ENCODE results near the gene IL1R2. TPM values are rescaled to one million over a fixed set of nuclear protein-coding genes. Genes with fewer than 3 reads are reported as not detected.

IL1R2 gene
- total RNA-seq, 2 donors from 2014 or later, result 6.9 to 11.4 TPM

GRCh38 chr2:101983928-101984327, 7.8 kb upstream of the IL1R2 start:
- 39% methylated on average over 2 of the region's 2 CpGs for WGBS
- H3K27me3 ChIP-seq (replicated peaks; ENCODE audit: insufficient read depth), result no peaks in the 10 kb centered on the region
- TF ChIP-seq CTCF (IDR thresholded peaks at IDR 0.05) (peak in 2 of 4 experiments; percentile 21 to 40), POLR2AphosphoS5 (IDR thresholded peaks at IDR 0.05) (no peak), POLR2A (IDR thresholded peaks at IDR 0.05) (no peak)
- no peak overlapping the region for H3K4me3 ChIP-seq
- no peaks in the 10 kb centered on the region for H3K36me3 ChIP-seq
- no peaks in the 10 kb centered on the region for H3K9me3 ChIP-seq
- peak overlapping the region in 1 of 2 donors; percentile 49 for H3K27ac ChIP-seq
- no peak for DNase-seq (ENCODE audit: low spot score)
- intact Hi-C loops (cut with DNase I), result no loop called here
- no peaks in the 10 kb centered on the region for H3K4me1 ChIP-seq (replicated peaks)

GRCh38 chr2:101984656-101985055, 7.1 kb upstream of the IL1R2 start:
- no peak for TF ChIP-seq CTCF (IDR thresholded peaks at IDR 0.05)
- TF ChIP-seq POLR2A (IDR thresholded peaks at IDR 0.05), result no peak
- no peak for TF ChIP-seq POLR2AphosphoS5 (IDR thresholded peaks at IDR 0.05)
- no peak overlapping the region for H3K27ac ChIP-seq
- intact Hi-C loops (cut with DNase I), result no loop called here
- no peak for DNase-seq (ENCODE audit: low spot score)
- no peaks in the 10 kb centered on the region for H3K27me3 ChIP-seq (replicated peaks; ENCODE audit: insufficient read depth)
- no peak overlapping the region for H3K4me3 ChIP-seq
- H3K36me3 ChIP-seq, result no peaks in the 10 kb centered on the region
- H3K4me1 ChIP-seq (replicated peaks), result no peaks in the 10 kb centered on the region
- H3K9me3 ChIP-seq, result no peaks in the 10 kb centered on the region
- WGBS, result 89% methylated on average over 9 of the region's 9 CpGs

- no peaks in the 10 kb centered on the region for H3K36me3 ChIP-seq
- no peaks in the 10 kb centered on the region for H3K27me3 ChIP-seq (replicated peaks; ENCODE audit: insufficient read depth)
- H3K4me1 ChIP-seq (replicated peaks), result no peaks in the 10 kb centered on the region
- no peak for DNase-seq (ENCODE audit: low spot score)
- H3K27ac ChIP-seq, result no peak overlapping the region
- TF ChIP-seq CTCF (IDR thresholded peaks at IDR 0.05) (no peak), POLR2A (IDR thresholded peaks at IDR 0.05) (no peak), POLR2AphosphoS5 (IDR thresholded peaks at IDR 0.05) (no peak)
- no peak overlapping the region for H3K4me3 ChIP-seq
- H3K9me3 ChIP-seq, result no peaks in the 10 kb centered on the region
- 90% methylated on average over 7 of the region's 7 CpGs for WGBS
- intact Hi-C loops (cut with DNase I), result no loop called here
Measured at GRCh38 chr2:101985101-101985792, 6.5 kb upstream of the IL1R2 start.

- H3K27me3 ChIP-seq (replicated peaks; ENCODE audit: insufficient read depth), result no peaks in the 10 kb centered on the region
- no peaks in the 10 kb centered on the region for H3K9me3 ChIP-seq
- H3K27ac ChIP-seq, result no peak overlapping the region
- H3K4me1 ChIP-seq (replicated peaks), result no peaks in the 10 kb centered on the region
- intact Hi-C loops (cut with DNase I), result no loop called here
- no peaks in the 10 kb centered on the region for H3K36me3 ChIP-seq
- DNase-seq (ENCODE audit: low spot score), result no peak
- 82% methylated on average over 7 of the region's 7 CpGs for WGBS
- H3K4me3 ChIP-seq, result no peak overlapping the region
- TF ChIP-seq CTCF (IDR thresholded peaks at IDR 0.05) (no peak), POLR2AphosphoS5 (IDR thresholded peaks at IDR 0.05) (no peak)
Measured at GRCh38 chr2:101985793-101986164, 6.0 kb upstream of the IL1R2 start.

GRCh38 chr2:101986376-101986775, 5.4 kb upstream of the IL1R2 start:
- Histone ChIP-seq H3K36me3 (no peaks in the 10 kb centered on the region), H3K4me1 (replicated peaks) (no peaks in the 10 kb centered on the region), H3K27me3 (replicated peaks; ENCODE audit: insufficient read depth) (no peaks in the 10 kb centered on the region), H3K9me3 (no peaks in the 10 kb centered on the region), H3K27ac (no peak overlapping the region), H3K4me3 (no peak overlapping the region)
- TF ChIP-seq CTCF (IDR thresholded peaks at IDR 0.05), result no peak
- DNase-seq (ENCODE audit: low spot score), result no peak
- 78% methylated on average over 4 of the region's 4 CpGs for WGBS
- intact Hi-C loops (cut with DNase I), result no loop called here

All from prostate gland (tissue), 2 donors.